ENCODE data around the gene SCN2B. TPM values are rescaled to one million over a fixed set of nuclear protein-coding genes. Genes with fewer than 3 reads are reported as not detected.

The SCN2B gene
- total and polyA plus RNA-seq, 2 of the 13 experiments (the other 11 are each of a cell fraction or from before 2014, with no cell fraction given): 0.01 to 0.02 TPM

DNA sequence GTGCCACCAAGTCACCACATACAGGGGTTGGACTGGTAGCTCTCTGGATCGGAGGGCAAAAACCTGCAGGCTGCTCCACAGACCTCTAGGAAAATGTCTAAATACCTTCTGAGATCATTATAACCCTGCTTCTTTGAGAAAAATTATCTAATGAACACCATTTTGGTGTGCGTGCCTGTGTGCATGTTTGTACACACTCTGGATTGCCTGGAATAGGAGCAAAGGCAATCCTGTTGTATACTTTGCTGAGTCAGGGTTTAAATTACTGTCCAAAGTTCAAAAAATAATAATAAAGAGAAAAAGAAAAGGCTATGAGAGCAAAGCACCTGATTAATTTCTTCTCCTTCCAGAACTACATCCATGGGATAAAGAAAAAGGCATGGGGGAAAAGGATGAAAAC lies 37.3 kb upstream of the SCN2B start (continued):
- TF ChIP-seq FOXP4 (CRISPR knock-in tag; IDR thresholded peaks at IDR 0.05) (0 out of 2 replicates have a peak, but pooled peaks have one; percentile 30), BRD4 (CRISPR knock-in tag; IDR thresholded peaks at IDR 0.05) (0 out of 2 replicates have a peak, but pooled peaks have one; percentile 38), ZBTB21 (CRISPR knock-in tag; IDR thresholded peaks at IDR 0.05) (no peak), NFE2L2 (IDR thresholded peaks at IDR 0.05; ENCODE audit: low read length) (peak; percentile 69; the same call in 1 of the 2 replicates), CREM (IDR thresholded peaks at IDR 0.05) (no peak; the same call in 1 of the 2 replicates), CREM (CRISPR knock-in tag; IDR thresholded peaks at IDR 0.05) (no peak), FOXJ3 (CRISPR knock-in tag; IDR thresholded peaks at IDR 0.05; ENCODE audit: borderline replicate concordance) (peak; percentile 31; the same call in 1 of the 2 replicates), RXRB (CRISPR knock-in tag; IDR thresholded peaks at IDR 0.05; ENCODE audit: borderline replicate concordance) (peak; percentile 49; the same call in 1 of the 2 replicates), PPARG (CRISPR knock-in tag; conservative IDR thresholded peaks at IDR 0.05) (peak; percentile 90), HNF4G (IDR thresholded peaks at IDR 0.05; ENCODE audit: borderline replicate concordance, low read depth, low read length) (peak; percentile 45; the same call in 1 of the 2 replicates), HNF4G (CRISPR knock-in tag; IDR thresholded peaks at IDR 0.05; ENCODE audit: borderline replicate concordance, low read depth) (no peak), SMAD3 (CRISPR knock-in tag; IDR thresholded peaks at IDR 0.05) (no peak), NCOA2 (CRISPR knock-in tag; IDR thresholded peaks at IDR 0.05) (peak; percentile 36; the same call in 1 of the 2 replicates), ZNF644 (CRISPR knock-in tag; IDR thresholded peaks at IDR 0.05; ENCODE audit: low read depth) (0 out of 2 replicates have a peak, but pooled peaks have one; percentile 30), EP300 (IDR thresholded peaks at IDR 0.05; ENCODE audit: low read depth in 2 of 2, low read length in 2 of 2) (peak in 1 of 2 experiments; percentile 74; a peak in 1 of 4 replicates), EP300 (CRISPR knock-in tag; IDR thresholded peaks at IDR 0.05; ENCODE audit: borderline replicate concordance) (no peak), FOSL2 (CRISPR knock-in tag; IDR thresholded peaks at IDR 0.05) (peak; percentile 67), ZNF225 (CRISPR knock-in tag; IDR thresholded peaks at IDR 0.05) (no peak), LCORL (IDR thresholded peaks at IDR 0.05) (no peak), LCORL (CRISPR knock-in tag; IDR thresholded peaks at IDR 0.05) (no peak), HOXA3 (CRISPR knock-in tag; IDR thresholded peaks at IDR 0.05) (peak; percentile 32; the same call in 1 of the 2 replicates), BCL6 (CRISPR knock-in tag; IDR thresholded peaks at IDR 0.05) (0 out of 2 replicates have a peak, but pooled peaks have one; percentile 39)
- TF ChIP-seq, protein P1, sequence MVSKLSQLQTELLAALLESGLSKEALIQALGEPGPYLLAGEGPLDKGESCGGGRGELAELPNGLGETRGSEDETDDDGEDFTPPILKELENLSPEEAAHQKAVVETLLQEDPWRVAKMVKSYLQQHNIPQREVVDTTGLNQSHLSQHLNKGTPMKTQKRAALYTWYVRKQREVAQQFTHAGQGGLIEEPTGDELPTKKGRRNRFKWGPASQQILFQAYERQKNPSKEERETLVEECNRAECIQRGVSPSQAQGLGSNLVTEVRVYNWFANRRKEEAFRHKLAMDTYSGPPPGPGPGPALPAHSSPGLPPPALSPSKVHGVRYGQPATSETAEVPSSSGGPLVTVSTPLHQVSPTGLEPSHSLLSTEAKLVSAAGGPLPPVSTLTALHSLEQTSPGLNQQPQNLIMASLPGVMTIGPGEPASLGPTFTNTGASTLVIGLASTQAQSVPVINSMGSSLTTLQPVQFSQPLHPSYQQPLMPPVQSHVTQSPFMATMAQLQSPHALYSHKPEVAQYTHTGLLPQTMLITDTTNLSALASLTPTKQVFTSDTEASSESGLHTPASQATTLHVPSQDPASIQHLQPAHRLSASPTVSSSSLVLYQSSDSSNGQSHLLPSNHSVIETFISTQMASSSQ (IDR thresholded peaks at IDR 0.05; ENCODE audit: low read depth): peak; percentile 38; the same call in 1 of the 2 replicates
- TF ChIP-seq, protein P1 (CRISPR knock-in tag; IDR thresholded peaks at IDR 0.05; ENCODE audit: borderline replicate concordance): no peak
- TF ChIP-seq, protein P2, sequence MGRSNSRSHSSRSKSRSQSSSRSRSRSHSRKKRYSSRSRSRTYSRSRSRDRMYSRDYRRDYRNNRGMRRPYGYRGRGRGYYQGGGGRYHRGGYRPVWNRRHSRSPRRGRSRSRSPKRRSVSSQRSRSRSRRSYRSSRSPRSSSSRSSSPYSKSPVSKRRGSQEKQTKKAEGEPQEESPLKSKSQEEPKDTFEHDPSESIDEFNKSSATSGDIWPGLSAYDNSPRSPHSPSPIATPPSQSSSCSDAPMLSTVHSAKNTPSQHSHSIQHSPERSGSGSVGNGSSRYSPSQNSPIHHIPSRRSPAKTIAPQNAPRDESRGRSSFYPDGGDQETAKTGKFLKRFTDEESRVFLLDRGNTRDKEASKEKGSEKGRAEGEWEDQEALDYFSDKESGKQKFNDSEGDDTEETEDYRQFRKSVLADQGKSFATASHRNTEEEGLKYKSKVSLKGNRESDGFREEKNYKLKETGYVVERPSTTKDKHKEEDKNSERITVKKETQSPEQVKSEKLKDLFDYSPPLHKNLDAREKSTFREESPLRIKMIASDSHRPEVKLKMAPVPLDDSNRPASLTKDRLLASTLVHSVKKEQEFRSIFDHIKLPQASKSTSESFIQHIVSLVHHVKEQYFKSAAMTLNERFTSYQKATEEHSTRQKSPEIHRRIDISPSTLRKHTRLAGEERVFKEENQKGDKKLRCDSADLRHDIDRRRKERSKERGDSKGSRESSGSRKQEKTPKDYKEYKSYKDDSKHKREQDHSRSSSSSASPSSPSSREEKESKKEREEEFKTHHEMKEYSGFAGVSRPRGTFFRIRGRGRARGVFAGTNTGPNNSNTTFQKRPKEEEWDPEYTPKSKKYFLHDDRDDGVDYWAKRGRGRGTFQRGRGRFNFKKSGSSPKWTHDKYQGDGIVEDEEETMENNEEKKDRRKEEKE (IDR thresholded peaks at IDR 0.05): no peak
